ENCODE results near the gene HMBS.

HMBS gene

GRCh38 chr11:119047205-119047604 is 37.5 kb upstream of the HMBS start:
- no peak for TF ChIP-seq CTCF (IDR thresholded peaks at IDR 0.05; ENCODE audit: borderline replicate concordance, insufficient read depth, low read depth, low read length)
- no peak overlapping the region for H3K4me3 ChIP-seq (ENCODE audit: low read depth, low read length)

- no peak for TF ChIP-seq CTCF (IDR thresholded peaks at IDR 0.05; ENCODE audit: borderline replicate concordance, insufficient read depth, low read depth, low read length)
- H3K4me3 ChIP-seq (ENCODE audit: low read depth, low read length) = no peak overlapping the region
Measured at GRCh38 chr11:119048644-119049043, 36.0 kb upstream of the HMBS start.

- no peak for TF ChIP-seq CTCF (IDR thresholded peaks at IDR 0.05; ENCODE audit: borderline replicate concordance, insufficient read depth, low read depth, low read length)
- no peak overlapping the region for H3K4me3 ChIP-seq (ENCODE audit: low read depth, low read length)
Measured at GRCh38 chr11:119049081-119049480, 35.6 kb upstream of the HMBS start.

- H3K4me3 ChIP-seq (ENCODE audit: low read depth, low read length) = peak overlapping the region; percentile 41
- TF ChIP-seq CTCF (IDR thresholded peaks at IDR 0.05; ENCODE audit: borderline replicate concordance, insufficient read depth, low read depth, low read length) = no peak
Measured at GRCh38 chr11:119051440-119052162, 33.1 kb upstream of the HMBS start.

- no peak overlapping the region for H3K4me3 ChIP-seq (ENCODE audit: low read depth, low read length)
- TF ChIP-seq CTCF (IDR thresholded peaks at IDR 0.05; ENCODE audit: borderline replicate concordance, insufficient read depth, low read depth, low read length) = no peak
Measured at GRCh38 chr11:119052163-119052814, 32.4 kb upstream of the HMBS start.

GRCh38 chr11:119054418-119054817 is 30.3 kb upstream of the HMBS start:
- no peak overlapping the region for H3K4me3 ChIP-seq (ENCODE audit: low read depth, low read length)
- TF ChIP-seq CTCF (IDR thresholded peaks at IDR 0.05; ENCODE audit: borderline replicate concordance, insufficient read depth, low read depth, low read length) = no peak

- TF ChIP-seq CTCF (IDR thresholded peaks at IDR 0.05; ENCODE audit: borderline replicate concordance, insufficient read depth, low read depth, low read length) = peak; percentile 7; the same call in 1 of the 2 replicates
- H3K4me3 ChIP-seq (ENCODE audit: low read depth, low read length) = peak overlapping the region; percentile 91
Measured at GRCh38 chr11:119055901-119056300, 28.8 kb upstream of the HMBS start.

Data from GM12875 (cell line).